ENCODE measurements around the gene EML1. TPM values are rescaled to one million over a fixed set of nuclear protein-coding genes. Genes with fewer than 3 reads are reported as not detected.

The EML1 gene
- total RNA-seq, 1 donor from 2014 or later: 29.9 TPM

DNA sequence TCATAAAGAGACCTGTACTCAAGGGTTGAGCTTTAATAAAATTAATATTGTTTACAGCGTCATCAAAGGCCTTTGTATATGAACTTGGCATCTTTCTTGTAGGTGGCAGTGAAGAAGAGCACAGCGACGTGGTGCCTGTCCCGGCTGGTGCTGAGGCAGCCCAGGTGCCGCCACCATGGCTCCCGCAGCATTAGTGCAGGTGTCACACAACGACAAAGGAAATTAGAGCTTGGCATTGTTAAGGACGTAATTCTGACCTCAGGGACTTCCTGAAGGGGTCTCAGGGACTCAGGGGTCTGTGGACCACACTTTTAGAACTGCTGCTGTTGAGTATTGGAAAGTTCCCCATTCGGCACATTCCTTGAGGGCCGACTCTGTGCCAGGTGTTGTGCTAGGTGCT, 24.1 kb downstream of the EML1 start:
- no peak for DNase-seq (ENCODE audit: low spot score)
- intact Hi-C loops (cut with DNase I): no loop called here

DNA sequence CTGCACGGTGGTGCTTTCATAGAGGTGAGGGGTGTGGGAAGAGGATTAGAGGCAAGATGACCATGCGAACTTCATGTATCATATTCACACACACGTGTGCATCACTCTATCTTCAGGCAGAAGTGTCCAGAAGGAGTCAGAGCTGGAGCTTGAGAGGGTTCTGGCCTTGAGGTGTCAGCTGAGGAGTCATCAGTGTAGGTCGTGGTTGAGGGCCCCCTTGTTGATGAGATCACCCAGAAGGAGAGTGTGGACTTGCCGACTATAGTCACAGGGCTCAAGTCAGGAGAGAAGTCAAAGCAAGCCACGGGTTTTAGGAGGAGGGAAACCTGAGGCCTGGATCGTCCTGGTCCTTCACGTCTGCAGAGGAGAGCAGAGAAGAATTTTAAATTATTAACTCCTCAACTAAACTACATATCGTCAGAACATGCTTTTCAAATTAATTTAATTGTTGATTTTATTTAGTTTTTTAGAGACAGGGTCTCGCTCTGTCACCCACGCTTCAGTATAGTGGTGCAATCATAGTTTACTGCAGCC, 25.4 kb downstream of the EML1 start:
- intact Hi-C loops (cut with DNase I): no loop called here
- DNase-seq (ENCODE audit: low spot score): no peak

GRCh38 chr14:99819514-99819913, 26.3 kb downstream of the EML1 start:
- intact Hi-C loops (cut with DNase I): no loop called here

DNA sequence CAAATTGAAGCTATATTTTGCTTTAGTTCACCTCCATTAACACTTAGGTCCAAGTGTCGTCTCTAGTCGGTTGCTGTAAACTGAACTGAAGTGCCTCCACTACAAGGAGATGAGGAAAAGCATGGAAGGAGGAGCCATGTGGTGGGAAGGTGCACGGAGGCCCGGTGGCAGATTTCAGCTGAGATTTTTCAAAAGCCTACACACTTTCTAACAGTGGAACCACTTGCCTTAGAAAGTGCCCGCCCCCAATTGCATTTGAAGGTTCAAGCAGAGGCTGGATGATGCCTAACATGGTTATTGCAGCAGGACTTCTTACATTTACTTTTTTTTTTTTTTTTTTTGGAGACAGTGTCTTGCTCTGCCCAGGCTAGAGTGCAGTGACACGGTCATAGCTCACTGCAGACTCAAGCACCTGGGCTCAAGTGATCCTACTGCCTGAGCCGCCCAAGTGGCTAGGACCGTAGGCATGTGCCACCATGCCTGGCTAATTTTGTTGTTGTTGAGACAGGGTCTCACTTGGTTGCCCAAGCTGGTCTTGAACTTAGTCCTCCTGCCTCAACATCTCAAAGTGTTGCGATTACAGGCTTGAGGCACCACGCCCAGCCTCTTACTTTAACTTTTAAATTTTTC, 27.6 kb downstream of the EML1 start:
- intact Hi-C loops (cut with DNase I): no loop called here
- no peak for DNase-seq (ENCODE audit: low spot score)

More at GRCh38 chr14:99819514-99819913, 26.3 kb downstream of the EML1 start:
- DNase-seq (ENCODE audit: low spot score): no peak

- no peak for DNase-seq (ENCODE audit: low spot score)
- intact Hi-C loops (cut with DNase I): no loop called here
Measured at GRCh38 chr14:99821519-99822508, 28.6 kb downstream of the EML1 start.

DNA sequence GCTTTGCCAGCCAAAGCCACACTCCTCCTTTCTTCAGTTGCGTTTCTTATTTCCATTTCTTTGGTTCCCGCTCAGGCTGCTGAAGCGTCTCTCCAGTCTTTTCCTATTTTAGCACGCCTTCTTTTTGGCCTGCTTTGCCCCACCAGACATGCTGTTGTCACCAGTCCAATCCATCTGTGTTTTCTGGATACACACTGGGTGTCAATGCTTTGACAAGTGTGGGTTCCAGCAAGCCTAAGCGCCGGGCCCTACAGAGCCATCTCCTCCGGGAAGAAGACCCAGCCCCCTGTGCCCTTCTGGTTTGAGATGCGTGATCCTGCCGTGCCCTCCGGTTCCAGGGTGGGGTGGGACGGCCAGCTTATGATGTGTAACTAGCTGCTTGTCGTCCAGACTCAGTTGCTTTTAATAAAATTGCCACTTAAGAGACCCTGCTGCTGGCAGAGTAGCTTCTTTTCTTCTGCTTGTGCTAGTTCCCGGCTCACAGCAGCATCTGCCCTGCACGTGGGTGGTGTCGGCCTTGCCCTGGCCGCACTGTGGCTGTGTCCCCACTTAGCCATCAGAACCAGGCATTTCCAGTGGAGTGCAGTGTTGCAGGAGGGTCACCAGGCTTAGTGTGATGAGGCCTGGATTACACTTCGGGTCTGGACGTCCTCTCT, 29.7 kb downstream of the EML1 start:
- intact Hi-C loops (cut with DNase I): no loop called here
- no peak for DNase-seq (ENCODE audit: low spot score)

- intact Hi-C loops (cut with DNase I): no loop called here
- DNase-seq (ENCODE audit: low spot score): no peak
Measured at GRCh38 chr14:99824776-99825175, 31.6 kb downstream of the EML1 start.

DNA sequence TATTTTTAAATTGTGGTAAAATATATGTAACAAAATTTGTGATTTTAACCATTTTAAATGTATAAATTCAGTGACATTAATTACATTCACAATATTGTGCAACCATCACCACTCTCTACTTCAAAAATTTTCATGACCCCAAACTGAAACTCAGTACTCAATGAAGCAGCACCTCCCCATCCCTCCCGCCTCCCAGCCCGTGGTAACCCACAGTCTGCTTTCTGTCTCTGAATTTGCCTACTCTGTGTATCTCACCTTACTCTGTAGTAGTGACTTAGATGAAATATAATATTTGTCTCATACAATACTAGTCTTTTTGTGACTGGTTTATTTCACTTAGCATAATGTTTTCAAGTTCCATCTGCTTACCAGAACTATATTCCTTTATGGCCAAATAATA, 36.2 kb downstream of the EML1 start:
- DNase-seq (ENCODE audit: low spot score): no peak
- intact Hi-C loops (cut with DNase I): no loop called here

GRCh38 chr14:99831303-99831702, 38.1 kb downstream of the EML1 start:
- intact Hi-C loops (cut with DNase I): no loop called here
- no peak for DNase-seq (ENCODE audit: low spot score)

- intact Hi-C loops (cut with DNase I): no loop called here
- no peak for DNase-seq (ENCODE audit: low spot score)
Measured at GRCh38 chr14:99831903-99832685, 38.9 kb downstream of the EML1 start.

DNA sequence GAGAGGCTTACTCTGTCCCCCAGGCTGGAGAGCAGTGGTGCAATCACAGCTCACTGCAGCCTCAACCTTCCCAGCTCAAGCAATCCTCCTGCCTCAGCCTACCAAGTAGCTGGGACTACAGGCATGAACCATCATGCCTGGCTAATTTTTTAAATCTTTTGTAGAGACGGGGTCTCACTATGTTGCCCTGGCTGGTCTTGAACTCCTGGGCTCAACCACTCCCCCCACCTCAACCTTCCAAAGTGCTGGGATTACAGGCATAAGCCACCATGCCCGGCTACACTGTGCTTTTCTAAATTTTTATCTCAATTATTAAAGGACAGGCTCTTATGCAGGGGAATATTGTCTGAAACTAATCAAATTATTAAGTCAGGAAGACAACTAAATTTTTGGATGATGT, 44.6 kb downstream of the EML1 start:
- intact Hi-C loops (cut with DNase I): no loop called here
- no peak for DNase-seq (ENCODE audit: low spot score)

DNA sequence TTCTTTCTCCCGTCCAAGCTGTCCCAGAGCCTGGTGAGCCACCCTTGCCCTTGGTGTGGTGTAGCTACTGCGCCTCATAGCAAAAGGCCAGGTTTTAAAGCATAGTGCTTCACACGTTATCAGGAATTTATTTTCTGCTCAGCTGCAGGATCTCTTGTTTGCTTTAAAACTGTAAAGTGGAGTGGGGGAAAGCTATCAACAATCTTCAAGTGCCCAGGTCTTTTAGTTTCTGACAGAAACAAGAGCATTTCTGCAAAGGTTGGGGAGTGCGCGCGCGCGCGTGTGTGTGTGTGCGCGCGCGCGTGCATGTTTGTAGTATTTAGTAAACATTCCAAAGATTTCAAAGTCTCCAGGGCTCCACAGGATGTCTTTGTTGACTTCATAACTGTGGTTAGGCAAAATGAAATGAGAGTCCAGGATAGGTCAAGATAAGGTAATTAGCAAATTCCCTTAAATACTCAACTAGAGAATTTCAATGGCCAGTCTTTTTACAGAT, 45.5 kb downstream of the EML1 start:
- DNase-seq (ENCODE audit: low spot score): no peak
- intact Hi-C loops (cut with DNase I): no loop called here

DNA sequence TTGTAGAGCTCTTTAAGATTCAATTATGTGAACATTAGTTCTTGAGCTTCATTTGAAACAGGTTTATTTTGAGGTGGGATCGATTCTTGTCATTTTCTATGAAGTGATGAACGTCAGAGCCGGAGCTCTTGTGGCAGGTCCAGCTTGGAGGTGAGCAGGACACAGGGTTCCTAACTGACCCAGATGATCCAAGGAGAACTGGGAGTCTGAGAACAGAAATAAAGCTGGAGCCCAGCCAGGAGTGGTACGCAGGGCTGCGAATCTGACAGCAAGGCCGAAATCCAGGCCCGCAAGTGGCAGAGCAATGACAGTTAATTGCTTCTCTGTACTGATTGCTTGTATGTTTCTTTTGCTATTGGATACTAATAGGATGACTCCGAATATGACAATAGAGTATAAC, 46.5 kb downstream of the EML1 start:
- intact Hi-C loops (cut with DNase I): no loop called here
- no peak for DNase-seq (ENCODE audit: low spot score)

GRCh38 chr14:99840265-99840664, 47.1 kb downstream of the EML1 start:
- intact Hi-C loops (cut with DNase I): no loop called here
- no peak for DNase-seq (ENCODE audit: low spot score)

DNA sequence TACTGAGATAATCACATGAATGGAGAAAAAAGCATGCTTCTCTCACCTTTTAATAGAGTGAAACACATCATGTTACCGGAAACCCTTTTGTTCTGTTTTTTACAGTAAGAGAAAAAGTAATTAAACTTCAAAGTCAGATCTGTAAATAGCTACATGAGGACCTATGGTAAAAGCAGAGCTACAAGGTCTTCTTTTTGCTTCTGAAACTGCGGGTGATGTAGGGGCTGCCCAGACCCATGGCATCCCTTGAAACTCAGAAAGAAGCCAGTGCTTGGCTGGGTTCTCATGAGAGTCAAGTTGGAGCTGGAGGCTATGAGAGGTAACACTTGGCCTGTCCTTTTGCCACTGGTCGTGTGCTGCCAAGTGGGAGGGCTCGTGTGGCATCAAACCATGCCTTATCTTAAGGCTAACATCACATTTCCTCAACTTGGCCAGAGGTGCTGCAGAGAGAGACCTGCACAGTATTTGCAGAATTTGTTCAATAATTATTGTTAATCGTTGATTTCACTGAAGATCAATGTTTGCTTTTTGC, 47.6 kb downstream of the EML1 start:
- DNase-seq (ENCODE audit: low spot score): no peak
- intact Hi-C loops (cut with DNase I): no loop called here

GRCh38 chr14:99841436-99842071, 48.3 kb downstream of the EML1 start:
- no peak for DNase-seq (ENCODE audit: low spot score)
- intact Hi-C loops (cut with DNase I): no loop called here

- DNase-seq (ENCODE audit: low spot score): no peak
- intact Hi-C loops (cut with DNase I): no loop called here
Measured at GRCh38 chr14:99842141-99842540, 48.9 kb downstream of the EML1 start.

DNA sequence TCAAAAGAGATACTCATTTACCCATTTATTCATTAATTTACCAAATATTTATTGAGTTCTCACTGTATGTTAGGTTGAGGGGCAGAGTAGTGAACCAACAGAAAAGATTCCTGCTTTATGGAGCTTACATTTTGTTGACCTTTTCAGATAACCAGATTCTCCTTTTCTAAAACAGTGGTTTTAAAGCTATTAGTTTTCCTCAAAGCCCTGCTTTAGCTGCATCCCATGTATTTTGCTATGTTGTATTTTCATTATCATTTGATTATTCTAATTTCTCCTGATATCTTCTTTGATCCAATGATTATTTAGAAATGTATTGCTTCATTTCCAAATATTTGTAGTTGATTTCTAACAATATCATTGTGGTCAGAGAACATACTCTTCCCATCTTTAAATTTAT, 53.6 kb downstream of the EML1 start:
- intact Hi-C loops (cut with DNase I): no loop called here
- no peak for DNase-seq (ENCODE audit: low spot score)

- intact Hi-C loops (cut with DNase I): no loop called here
Measured at GRCh38 chr14:99850709-99851108, 57.5 kb downstream of the EML1 start.

More at GRCh38 chr14:99850709-99851108, 57.5 kb downstream of the EML1 start:
- DNase-seq (ENCODE audit: low spot score): no peak
